OCI-LY7 (cell line): ENCODE measurements around the gene CA7.

ENCODE experiments used
- CTCF ChIP-seq: fragments of 200-600 bp; sonication (generic); conservative IDR thresholded peaks from 2 replicates; pipeline ENCODE4 v1.5.1; 2014; ENCODE audit warnings: mild to moderate bottlenecking, antibody characterized with exemption, low read length, moderate library complexity, mixed read lengths
- EZH2phosphoT487 ChIP-seq: fragments of 200-600 bp; sonication (generic); IDR thresholded peaks from 2 replicates; pipeline ENCODE4 v1.6.1; 2018; ENCODE audit warnings: low read depth, borderline replicate concordance, mild to moderate bottlenecking, mixed run types, antibody characterized with exemption, low read length, moderate library complexity, mixed read lengths

DNA sequence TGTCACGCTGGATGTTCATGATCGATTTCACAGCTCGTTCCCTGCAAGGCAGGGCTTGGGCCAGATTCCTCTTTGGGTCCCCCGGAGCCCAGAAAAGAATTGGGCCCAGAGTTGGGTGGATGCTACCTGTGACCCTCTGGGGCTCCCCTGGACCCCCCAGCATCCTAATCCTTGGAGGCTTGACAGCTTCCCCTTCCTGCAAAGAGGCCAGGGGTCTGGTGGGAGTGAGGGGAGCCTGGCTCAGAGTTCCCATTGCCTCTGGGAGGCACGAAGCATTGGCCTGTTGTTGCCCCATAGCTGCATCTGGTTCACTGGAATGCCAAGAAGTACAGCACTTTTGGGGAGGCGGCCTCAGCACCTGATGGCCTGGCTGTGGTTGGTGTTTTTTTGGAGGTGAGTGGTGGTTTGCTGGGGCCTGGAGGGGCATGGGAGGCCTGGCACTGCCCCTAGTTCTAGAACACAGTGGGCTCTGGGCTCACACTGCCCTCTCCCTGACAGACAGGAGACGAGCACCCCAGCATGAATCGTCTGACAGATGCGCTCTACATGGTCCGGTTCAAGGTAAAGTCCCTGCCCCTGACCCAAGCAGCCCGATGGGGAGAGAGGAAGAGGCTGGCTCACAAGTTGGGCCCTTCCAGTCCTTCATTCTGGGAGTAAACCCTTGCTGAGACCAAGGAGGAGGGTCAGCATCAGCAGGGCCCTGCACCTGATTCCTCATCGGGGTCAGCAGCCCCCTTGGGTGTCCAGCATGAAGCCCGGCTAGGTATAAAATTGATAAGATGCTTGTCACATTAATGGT is 7.2 kb downstream of the CA7 start:
- TF ChIP-seq CTCF (no peak), EZH2phosphoT487 (no peak)
